NCI-H510A treated with DMSO at 0.1 percent for 48 hours (cell line): ENCODE results near the gene KRTAP13-3.
A peak's percentile ranks its signal among the peaks of the same experiment; 100 is the strongest.

Source experiments
- DNase-seq: peaks from one replicate; lab custom pipeline; 2025; lab: John Stamatoyannopoulos, UW

KRTAP13-3 gene, protein sequence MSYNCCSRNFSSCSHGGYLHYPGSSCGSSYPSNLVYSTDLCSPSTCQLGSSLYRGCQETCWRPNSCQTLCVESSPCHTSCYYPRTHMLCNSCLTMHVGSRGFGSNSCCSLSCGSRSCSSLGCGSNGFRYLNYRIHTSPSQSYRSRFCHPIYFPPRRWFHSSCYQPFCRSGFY

GRCh38 chr21:30425826-30426225 is at the start of gene KRTAP13-3:
Gene KRTAP13-3, minus strand, starts transcription at chr21:30425926. Its CDS starts 14 bp downstream, at chr21:30425912.
- no peak for DNase-seq

GRCh38 chr21:30468900-30469714 is 43.4 kb upstream of the KRTAP13-3 start:
- no peak for DNase-seq

- DNase-seq: no peak
Observed at GRCh38 chr21:30463713-30464112, 38.0 kb upstream of the KRTAP13-3 start.

DNA sequence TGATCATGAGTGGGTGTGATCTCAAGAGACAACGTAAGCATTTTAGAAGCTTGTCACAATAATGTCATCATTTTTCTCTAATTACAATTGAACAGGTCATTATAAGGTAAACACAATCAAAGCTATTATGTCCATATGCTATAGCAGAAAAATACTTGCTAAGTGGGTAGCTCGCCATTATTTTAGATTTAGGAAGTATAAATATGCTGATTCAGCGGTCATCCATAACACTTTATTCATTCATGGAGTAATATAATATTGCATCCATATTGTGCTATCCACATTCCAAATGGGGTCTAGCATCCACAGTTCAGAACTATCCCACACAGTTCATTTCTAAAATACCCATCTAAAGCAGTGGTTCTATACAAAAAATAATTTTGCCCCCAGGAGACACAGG is 22.8 kb upstream of the KRTAP13-3 start:
- DNase-seq: no peak

GRCh38 chr21:30447056-30447455 is 21.3 kb upstream of the KRTAP13-3 start:
- DNase-seq: no peak

DNA sequence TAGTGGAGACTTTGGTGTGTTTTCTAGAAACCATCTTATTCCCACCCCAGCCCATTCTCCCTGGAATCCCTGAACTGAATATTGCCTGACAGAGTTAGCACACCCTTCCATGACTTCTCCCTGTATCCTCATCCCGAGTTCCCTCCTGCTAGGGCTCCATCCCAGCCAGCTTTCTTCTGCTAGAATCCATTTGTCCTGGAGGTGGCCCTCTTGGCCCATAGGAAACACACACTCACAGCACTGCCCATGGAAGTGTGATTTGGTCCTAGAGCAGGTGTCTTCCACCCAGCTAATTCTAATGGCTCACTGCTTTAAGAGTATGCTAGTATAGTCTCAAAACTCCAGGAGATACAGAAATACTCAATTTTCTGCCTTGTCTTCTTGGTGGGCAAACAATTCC is 18.5 kb upstream of the KRTAP13-3 start:
- DNase-seq: no peak

DNA sequence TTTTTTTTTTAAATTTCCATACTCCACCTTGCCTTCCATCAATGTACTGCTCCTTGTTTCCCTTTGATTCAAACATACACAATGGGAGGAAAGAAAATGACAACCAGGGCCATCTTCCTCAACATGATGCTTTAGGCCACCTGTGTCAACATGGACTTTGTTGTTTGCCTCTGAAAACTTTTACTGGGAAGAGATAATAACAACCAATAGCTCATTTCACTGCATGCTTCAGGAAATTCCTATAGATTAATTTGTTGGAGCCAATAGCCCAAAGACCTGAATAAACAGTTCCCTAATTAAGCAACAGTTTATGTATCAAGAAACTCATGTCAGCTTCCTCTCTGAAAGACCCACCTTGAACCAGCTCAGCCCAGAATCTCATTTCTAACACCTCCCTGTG is 17.5 kb upstream of the KRTAP13-3 start:
- no peak for DNase-seq

DNA sequence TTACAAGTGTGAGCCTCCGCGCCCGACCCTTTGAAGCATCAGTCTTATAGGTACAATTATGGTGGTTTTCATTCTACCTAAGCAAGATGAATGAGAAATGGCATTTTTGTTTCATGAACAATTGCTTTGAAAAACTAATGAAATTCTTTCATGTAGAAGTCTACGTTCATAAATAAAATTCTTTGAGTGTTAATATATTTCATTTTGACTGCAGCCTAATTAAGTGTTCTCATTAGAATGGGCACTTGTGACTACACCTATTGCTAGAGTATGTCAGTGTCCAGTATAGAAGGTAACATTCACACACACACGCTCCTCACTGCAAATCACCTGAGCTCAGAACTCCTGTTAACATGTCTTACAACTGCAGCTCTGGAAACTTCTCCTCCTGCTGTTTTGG is 14.2 kb upstream of the KRTAP13-3 start, which contains the start of gene KRTAP15-1:
TSS of gene KRTAP15-1 (plus strand) at position 301 of the 400 bp plus-strand sequence. CDS start at position 354, 53 bp downstream.
- DNase-seq: no peak

GRCh38 chr21:30437010-30437565 is 11.4 kb upstream of the KRTAP13-3 start:
- DNase-seq: no peak

DNA sequence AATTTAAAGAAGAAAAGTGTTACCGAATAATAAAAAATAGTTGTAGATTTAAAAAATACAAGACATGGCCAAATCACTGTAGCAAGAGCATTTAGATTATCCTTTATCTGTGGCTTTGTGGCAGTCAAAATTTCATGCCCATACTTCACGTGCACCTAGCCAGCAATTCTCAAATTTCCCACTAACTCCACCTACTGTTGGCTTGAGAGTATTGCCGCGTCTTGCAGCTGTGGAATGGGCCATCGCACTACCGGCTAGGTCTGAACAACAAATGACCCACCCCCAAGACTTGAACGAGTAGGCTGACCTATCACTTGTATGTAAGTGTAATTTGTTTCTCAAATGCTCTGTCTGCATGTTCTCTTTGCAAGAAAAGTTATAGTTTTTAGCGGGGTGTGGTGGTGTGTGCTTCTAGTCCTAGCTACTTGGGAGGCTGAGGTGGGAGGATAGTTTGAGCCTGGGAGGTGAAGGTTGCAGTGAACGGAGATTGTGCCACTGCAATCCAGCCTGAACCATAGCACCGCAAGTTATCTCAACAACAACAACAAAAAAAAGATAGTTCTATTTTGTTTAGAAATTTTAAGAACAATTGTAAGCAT is 8.4 kb upstream of the KRTAP13-3 start:
- peak; percentile 7 for DNase-seq

- DNase-seq: no peak
Observed at GRCh38 chr21:30430170-30430655, 4.5 kb upstream of the KRTAP13-3 start, which contains the start of gene KRTAP13-4. Gene KRTAP13-4, plus strand, starts transcription at chr21:30430220. Its CDS starts 56 bp downstream, at chr21:30430276.

- DNase-seq: no peak
Observed at GRCh38 chr21:30426731-30427130, 1.0 kb upstream of the KRTAP13-3 start.

DNA sequence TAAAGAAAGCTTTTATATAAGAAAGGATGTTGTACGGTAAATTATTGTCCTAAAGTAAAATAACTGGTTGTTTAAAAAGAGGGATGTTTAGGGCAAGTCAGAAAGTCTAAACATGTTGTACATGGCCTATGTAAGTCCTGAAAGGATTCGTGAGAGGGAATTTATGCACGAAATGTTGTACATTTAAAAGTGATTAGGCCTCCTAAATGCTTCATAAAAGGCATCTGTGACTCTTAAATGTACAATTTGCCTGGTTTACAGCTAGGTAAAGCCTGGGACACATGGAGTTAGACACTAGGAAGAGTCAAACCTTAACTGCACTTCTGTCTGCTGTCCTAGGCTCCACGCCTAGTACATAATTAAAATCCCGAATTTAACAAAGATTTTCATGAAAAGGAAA is 9.7 kb downstream of the KRTAP13-3 start:
- no peak for DNase-seq

GRCh38 chr21:30408782-30409494 is 16.8 kb downstream of the KRTAP13-3 start:
- DNase-seq: peak; percentile 4

- DNase-seq: no peak
Observed at GRCh38 chr21:30395731-30396130, 30.0 kb downstream of the KRTAP13-3 start, which contains the start of gene KRTAP13-1. Gene KRTAP13-1, plus strand, starts transcription at chr21:30396031. Its CDS starts 56 bp downstream, at chr21:30396087.

GRCh38 chr21:30391492-30392025 is 34.2 kb downstream of the KRTAP13-3 start:
- DNase-seq: no peak

GRCh38 chr21:30382201-30382600 is 43.5 kb downstream of the KRTAP13-3 start:
- DNase-seq: no peak
